Measurements from ENCODE around the gene TDP1. TPM values are rescaled to one million over a fixed set of nuclear protein-coding genes. Genes with fewer than 3 reads are reported as not detected.

TDP1 gene
- total and polyA plus RNA-seq, 2 of the 4 experiments (the other 2 are of a cell fraction), result 23.3 to 53.1 TPM

DNA sequence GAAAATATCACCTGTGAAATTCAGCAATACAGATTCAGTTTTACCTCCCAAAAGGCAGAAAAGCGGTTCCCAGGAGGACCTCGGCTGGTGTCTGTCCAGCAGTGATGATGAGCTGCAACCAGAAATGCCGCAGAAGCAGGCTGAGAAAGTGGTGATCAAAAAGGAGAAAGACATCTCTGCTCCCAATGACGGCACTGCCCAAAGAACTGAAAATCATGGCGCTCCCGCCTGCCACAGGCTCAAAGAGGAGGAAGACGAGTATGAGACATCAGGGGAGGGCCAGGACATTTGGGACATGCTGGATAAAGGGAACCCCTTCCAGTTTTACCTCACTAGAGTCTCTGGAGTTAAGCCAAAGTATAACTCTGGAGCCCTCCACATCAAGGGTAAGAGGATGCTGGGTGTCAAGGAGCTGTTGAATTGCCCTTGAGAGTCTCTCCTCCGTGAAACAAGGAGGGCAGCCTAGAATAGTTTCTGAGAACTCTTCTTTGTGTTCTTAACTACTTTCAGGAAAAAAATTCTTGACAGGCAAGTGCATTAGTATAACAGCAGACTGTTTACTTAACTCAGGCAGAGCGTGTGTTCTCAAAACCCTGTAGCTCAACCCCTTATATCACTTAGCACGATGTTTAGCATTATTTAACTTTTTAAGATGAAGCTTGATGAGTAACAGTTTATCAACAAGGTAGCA is 7.7 kb downstream of the TDP1 start:
- Histone ChIP-seq H3K4me2 (ENCODE audit: low read depth, low read length) (no peak overlapping the region), H3K4ac (ENCODE audit: low read depth, low read length) (no peak overlapping the region), H4K91ac (ENCODE audit: insufficient read depth, low read depth, low read length) (no peak overlapping the region), H3K27me3 (ENCODE audit: control insufficient read depth, insufficient read depth, low read length) (no peaks in the 10 kb centered on the region), H2BK5ac (ENCODE audit: low read depth, low read length, poor library complexity, severe bottlenecking) (no peak overlapping the region), H3K27ac (ENCODE audit: insufficient read depth, low read length) (no peak overlapping the region), H2BK15ac (ENCODE audit: low read depth, low read length) (no peak overlapping the region), H4K8ac (ENCODE audit: low read depth in 2 of 2, low read length in 2 of 2) (no peak overlapping the region), H3K9ac (ENCODE audit: low read depth, low read length) (no peak overlapping the region), H2AK9ac (replicated peaks; ENCODE audit: low read depth, low read length, poor library complexity) (no peak overlapping the region), H3K23ac (ENCODE audit: low read depth, low read length) (no peak overlapping the region), H2BK20ac (ENCODE audit: low read depth, low read length) (no peak overlapping the region), H3K18ac (ENCODE audit: low read depth, low read length) (no peak overlapping the region), H3K9me1 (ENCODE audit: insufficient read depth, low read length) (peaks cover 14% of the 10 kb centered on the region), H3K4me1 (ENCODE audit: control insufficient read depth, insufficient read depth, low read length) (peaks cover 2% of the 10 kb centered on the region; the same call in 1 of the 2 replicates), H4K5ac (ENCODE audit: low read depth, low read length) (no peak overlapping the region), H3K79me1 (ENCODE audit: low read depth in 1 of 2, low read length in 2 of 2) (peaks cover 47 to 67% of the 10 kb centered on the region in 2 experiments), H2AFZ (replicated peaks; ENCODE audit: low read length, poor library complexity) (no peak overlapping the region), H3K4me3 (ENCODE audit: insufficient read depth, low read depth, low read length) (no peak overlapping the region), H3K56ac (ENCODE audit: extremely low read depth, insufficient read depth, low read length) (no peak overlapping the region), H2BK120ac (ENCODE audit: low read depth, low read length) (no peak overlapping the region), H3K9me3 (ENCODE audit: control insufficient read depth, insufficient read depth, low read length) (no peaks in the 10 kb centered on the region), H4K20me1 (ENCODE audit: insufficient read depth, low read length) (peaks cover 5% of the 10 kb centered on the region; the same call in 1 of the 2 replicates), H3K14ac (replicated peaks; ENCODE audit: low read depth, low read length) (no peak overlapping the region), H2AK5ac (ENCODE audit: low read depth, low read length) (no peak overlapping the region), H3K36me3 (ENCODE audit: control insufficient read depth, insufficient read depth, low read length) (peaks cover 22% of the 10 kb centered on the region)
- no peak for DNase-seq
- no TSS peak for BruUV-seq (replicated peaks)
- ChIA-PET CTCF (interaction anchor here (0.7 to 2.8 kb wide), 2 partner anchors 10 to 975 kb away, joined by 8 to 13 read pairs; no protein-coding TSS in a partner anchor), POLR2A (ENCODE audit: unreplicated experiment) (no interaction called here)
- intact Hi-C loops (cut with micrococcal nuclease), result no loop called here
- 100% methylated on average over 1 of the region's 10 CpGs; no CpG with 5 or more reads in 1 of the 2 experiments for WGBS, 2 experiments (ENCODE audit: extremely low coverage in 2 of 2, insufficient read length in 1 of 2)
- TF ChIP-seq MXI1 (IDR thresholded peaks at IDR 0.05; ENCODE audit: borderline replicate concordance, low read depth, low read length), result no peak
- TF ChIP-seq, protein P1, sequence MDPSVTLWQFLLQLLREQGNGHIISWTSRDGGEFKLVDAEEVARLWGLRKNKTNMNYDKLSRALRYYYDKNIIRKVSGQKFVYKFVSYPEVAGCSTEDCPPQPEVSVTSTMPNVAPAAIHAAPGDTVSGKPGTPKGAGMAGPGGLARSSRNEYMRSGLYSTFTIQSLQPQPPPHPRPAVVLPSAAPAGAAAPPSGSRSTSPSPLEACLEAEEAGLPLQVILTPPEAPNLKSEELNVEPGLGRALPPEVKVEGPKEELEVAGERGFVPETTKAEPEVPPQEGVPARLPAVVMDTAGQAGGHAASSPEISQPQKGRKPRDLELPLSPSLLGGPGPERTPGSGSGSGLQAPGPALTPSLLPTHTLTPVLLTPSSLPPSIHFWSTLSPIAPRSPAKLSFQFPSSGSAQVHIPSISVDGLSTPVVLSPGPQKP (IDR thresholded peaks at IDR 0.05; ENCODE audit: borderline replicate concordance, low read depth, low read length), result no peak
- TF ChIP-seq NFE2L2 (IDR thresholded peaks at IDR 0.05; ENCODE audit: low read depth, low read length), result no peak
- TF ChIP-seq SMC3 (IDR thresholded peaks at IDR 0.05; ENCODE audit: low read depth, low read length), result no peak
- no peak for TF ChIP-seq RFX5 (IDR thresholded peaks at IDR 0.05; ENCODE audit: low read depth, low read length)
- no peak for TF ChIP-seq MAZ (IDR thresholded peaks at IDR 0.05; ENCODE audit: borderline replicate concordance, low read depth, low read length)
- no peak for TF ChIP-seq RCOR1 (IDR thresholded peaks at IDR 0.05; ENCODE audit: insufficient replicate concordance, low read length)
- TF ChIP-seq, protein P2, sequence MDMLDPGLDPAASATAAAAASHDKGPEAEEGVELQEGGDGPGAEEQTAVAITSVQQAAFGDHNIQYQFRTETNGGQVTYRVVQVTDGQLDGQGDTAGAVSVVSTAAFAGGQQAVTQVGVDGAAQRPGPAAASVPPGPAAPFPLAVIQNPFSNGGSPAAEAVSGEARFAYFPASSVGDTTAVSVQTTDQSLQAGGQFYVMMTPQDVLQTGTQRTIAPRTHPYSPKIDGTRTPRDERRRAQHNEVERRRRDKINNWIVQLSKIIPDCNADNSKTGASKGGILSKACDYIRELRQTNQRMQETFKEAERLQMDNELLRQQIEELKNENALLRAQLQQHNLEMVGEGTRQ (IDR thresholded peaks at IDR 0.05; ENCODE audit: low read depth, low read length), result no peak
- TF ChIP-seq FOS (IDR thresholded peaks at IDR 0.05; ENCODE audit: low read depth, low read length), result no peak
- no peak for TF ChIP-seq POLR2A (IDR thresholded peaks at IDR 0.05; ENCODE audit: low read depth, low read length)
- TF ChIP-seq, protein P3, sequence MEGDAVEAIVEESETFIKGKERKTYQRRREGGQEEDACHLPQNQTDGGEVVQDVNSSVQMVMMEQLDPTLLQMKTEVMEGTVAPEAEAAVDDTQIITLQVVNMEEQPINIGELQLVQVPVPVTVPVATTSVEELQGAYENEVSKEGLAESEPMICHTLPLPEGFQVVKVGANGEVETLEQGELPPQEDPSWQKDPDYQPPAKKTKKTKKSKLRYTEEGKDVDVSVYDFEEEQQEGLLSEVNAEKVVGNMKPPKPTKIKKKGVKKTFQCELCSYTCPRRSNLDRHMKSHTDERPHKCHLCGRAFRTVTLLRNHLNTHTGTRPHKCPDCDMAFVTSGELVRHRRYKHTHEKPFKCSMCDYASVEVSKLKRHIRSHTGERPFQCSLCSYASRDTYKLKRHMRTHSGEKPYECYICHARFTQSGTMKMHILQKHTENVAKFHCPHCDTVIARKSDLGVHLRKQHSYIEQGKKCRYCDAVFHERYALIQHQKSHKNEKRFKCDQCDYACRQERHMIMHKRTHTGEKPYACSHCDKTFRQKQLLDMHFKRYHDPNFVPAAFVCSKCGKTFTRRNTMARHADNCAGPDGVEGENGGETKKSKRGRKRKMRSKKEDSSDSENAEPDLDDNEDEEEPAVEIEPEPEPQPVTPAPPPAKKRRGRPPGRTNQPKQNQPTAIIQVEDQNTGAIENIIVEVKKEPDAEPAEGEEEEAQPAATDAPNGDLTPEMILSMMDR (conservative IDR thresholded peaks at IDR 0.05; ENCODE audit: low read depth, low read length), result no peak
- no peak for TF ChIP-seq CHD1 (IDR thresholded peaks at IDR 0.05; ENCODE audit: low read depth, low read length)
- no peak for TF ChIP-seq CEBPB (IDR thresholded peaks at IDR 0.05; ENCODE audit: low read depth, low read length)
- TF ChIP-seq BHLHE40 (IDR thresholded peaks at IDR 0.05; ENCODE audit: low read depth, low read length), result no peak
- TF ChIP-seq MAFK (IDR thresholded peaks at IDR 0.05; ENCODE audit: low read depth, low read length), result no peak
- TF ChIP-seq RAD21 (IDR thresholded peaks at IDR 0.05; ENCODE audit: low read length), result no peak
- in situ Hi-C loops (cut with MboI; ENCODE audit: low sequenced_read_pairs), result no loop called here
- ATAC-seq (ENCODE audit: low read depth), result no peak
- dilution Hi-C loops (cut with HindIII; ENCODE audit: low sequenced_read_pairs, unreplicated experiment), result no loop called here
